GM19193 (cell line): ENCODE results near the gene EAPP.

Source experiments
- POLR2A ChIP-seq: IDR thresholded peaks from 4 replicates; pipeline ENCODE4 v1.6.1; 2011; ENCODE audit not compliant: insufficient read depth, insufficient read length; ENCODE audit errors: extremely low read depth

EAPP gene

GRCh38 chr14:34507884-34508283 is 31.6 kb downstream of the EAPP start:
- no peak for TF ChIP-seq POLR2A

GRCh38 chr14:34507459-34507858 is 32.0 kb downstream of the EAPP start:
- TF ChIP-seq POLR2A: no peak

GRCh38 chr14:34502545-34503225 is 36.8 kb downstream of the EAPP start:
- TF ChIP-seq POLR2A: no peak

GRCh38 chr14:34502001-34502400 is 37.5 kb downstream of the EAPP start:
- no peak for TF ChIP-seq POLR2A

GRCh38 chr14:34501004-34501580 is 38.4 kb downstream of the EAPP start:
- no peak for TF ChIP-seq POLR2A

GRCh38 chr14:34498684-34499412 is 40.7 kb downstream of the EAPP start:
- TF ChIP-seq POLR2A: no peak

- TF ChIP-seq POLR2A: no peak
Observed at GRCh38 chr14:34496679-34497513, 42.6 kb downstream of the EAPP start.

- no peak for TF ChIP-seq POLR2A
Observed at GRCh38 chr14:34496007-34496678, 43.4 kb downstream of the EAPP start.

GRCh38 chr14:34489324-34489723 is 50.2 kb downstream of the EAPP start:
- no peak for TF ChIP-seq POLR2A

GRCh38 chr14:34488528-34488927 is 51.0 kb downstream of the EAPP start:
- no peak for TF ChIP-seq POLR2A

- no peak for TF ChIP-seq POLR2A
Observed at GRCh38 chr14:34484726-34485125, 54.8 kb downstream of the EAPP start.

- TF ChIP-seq POLR2A: no peak
Observed at GRCh38 chr14:34482463-34482862, 57.0 kb downstream of the EAPP start.

- TF ChIP-seq POLR2A: no peak
Observed at GRCh38 chr14:34479694-34480093, 59.8 kb downstream of the EAPP start.

- no peak for TF ChIP-seq POLR2A
Observed at GRCh38 chr14:34478261-34478660, 61.2 kb downstream of the EAPP start.
